Measurements from ENCODE around the gene ACTL6A.

Gene ACTL6A

DNA sequence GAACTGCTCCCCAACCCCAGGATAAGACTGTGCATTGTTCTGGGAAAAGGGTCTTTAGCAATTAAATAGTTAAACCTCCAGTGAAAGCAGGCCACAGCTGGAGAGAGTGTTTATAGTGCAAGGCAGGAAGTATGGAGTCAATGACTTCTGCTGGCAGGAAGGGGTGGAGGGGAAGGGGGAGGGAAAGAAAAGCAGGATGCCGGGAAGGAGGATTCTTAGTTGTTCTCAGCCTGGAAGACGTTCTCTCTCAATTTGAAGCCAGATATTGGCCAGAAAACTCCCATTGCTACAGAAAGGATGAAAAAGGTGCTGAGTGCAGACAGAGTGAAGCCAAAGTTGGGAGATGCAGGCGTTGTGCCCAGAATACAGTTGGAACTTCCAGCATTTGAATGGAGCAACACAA lies 35.7 kb upstream of the ACTL6A start:
- TF ChIP-seq EZH2phosphoT487 (IDR thresholded peaks at IDR 0.05; ENCODE audit: borderline replicate concordance, low read length) (no peak), CTCF (IDR thresholded peaks at IDR 0.05; ENCODE audit: low read depth, low read length, poor library complexity, severe bottlenecking) (no peak)
- no peaks in the 10 kb centered on the region for H3K9me2 ChIP-seq (replicated peaks; ENCODE audit: control insufficient read depth, low read length)
- no peaks in the 10 kb centered on the region for H3F3A ChIP-seq (ENCODE audit: control insufficient read depth, insufficient read depth)
- H3K4me3 ChIP-seq (ENCODE audit: low read length), result no peak overlapping the region
- H3K9me3 ChIP-seq (ENCODE audit: control insufficient read depth, insufficient read depth, low read length), result no peaks in the 10 kb centered on the region
- H3K4me2 ChIP-seq (ENCODE audit: low read length), result no peak overlapping the region
- peaks cover 7% of the 10 kb centered on the region for H3K4me1 ChIP-seq (ENCODE audit: control insufficient read depth, low read length)
- H3K27ac ChIP-seq (ENCODE audit: low read depth, low read length), result no peak overlapping the region
- no peaks in the 10 kb centered on the region for H4K20me1 ChIP-seq (ENCODE audit: control insufficient read depth, insufficient read depth, low read depth, low read length)
- H3K27me3 ChIP-seq (ENCODE audit: control insufficient read depth, low read length), result no peaks in the 10 kb centered on the region
- no peaks in the 10 kb centered on the region for H3K36me3 ChIP-seq (ENCODE audit: control insufficient read depth, low read length)
- H3K79me2 ChIP-seq (ENCODE audit: control insufficient read depth, low read length), result no peaks in the 10 kb centered on the region

DNA sequence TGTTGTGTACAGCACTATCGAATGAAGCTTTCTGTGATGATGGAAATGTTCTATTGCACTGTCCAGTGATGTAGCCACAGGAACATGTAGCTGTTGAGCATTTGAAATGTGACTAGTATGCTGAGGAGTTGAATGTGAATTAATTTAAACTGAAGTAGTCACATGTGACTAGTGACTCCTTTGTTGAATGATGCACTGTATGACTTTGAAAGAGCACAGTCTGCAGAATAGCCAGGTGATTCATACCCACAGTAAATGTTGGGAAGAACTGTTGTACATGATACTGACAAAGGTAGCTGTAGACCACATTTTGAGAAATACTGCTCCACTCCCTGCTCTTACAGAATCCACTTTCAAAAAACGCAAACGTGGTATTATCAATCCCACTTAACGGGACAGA lies 34.0 kb upstream of the ACTL6A start:
- peaks cover 7% of the 10 kb centered on the region for H3K4me1 ChIP-seq (ENCODE audit: control insufficient read depth, low read length)
- no peak overlapping the region for H3K4me3 ChIP-seq (ENCODE audit: low read length)
- H3K27me3 ChIP-seq (ENCODE audit: control insufficient read depth, low read length), result peaks cover 7% of the 10 kb centered on the region; the same call in 1 of the 2 replicates
- H3K27ac ChIP-seq (ENCODE audit: low read depth, low read length), result no peak overlapping the region
- no peaks in the 10 kb centered on the region for H4K20me1 ChIP-seq (ENCODE audit: control insufficient read depth, insufficient read depth, low read depth, low read length)
- H3K36me3 ChIP-seq (ENCODE audit: control insufficient read depth, low read length), result no peaks in the 10 kb centered on the region
- TF ChIP-seq CTCF (IDR thresholded peaks at IDR 0.05; ENCODE audit: low read depth, low read length, poor library complexity, severe bottlenecking), result no peak
- TF ChIP-seq EZH2phosphoT487 (IDR thresholded peaks at IDR 0.05; ENCODE audit: borderline replicate concordance, low read length), result no peak
- no peaks in the 10 kb centered on the region for H3K79me2 ChIP-seq (ENCODE audit: control insufficient read depth, low read length)
- no peak overlapping the region for H3K4me2 ChIP-seq (ENCODE audit: low read length)
- no peaks in the 10 kb centered on the region for H3K9me3 ChIP-seq (ENCODE audit: control insufficient read depth, insufficient read depth, low read length)
- H3K9me2 ChIP-seq (replicated peaks; ENCODE audit: control insufficient read depth, low read length), result no peaks in the 10 kb centered on the region
- no peaks in the 10 kb centered on the region for H3F3A ChIP-seq (ENCODE audit: control insufficient read depth, insufficient read depth)

- no peaks in the 10 kb centered on the region for H3K36me3 ChIP-seq (ENCODE audit: control insufficient read depth, low read length)
- TF ChIP-seq EZH2phosphoT487 (IDR thresholded peaks at IDR 0.05; ENCODE audit: borderline replicate concordance, low read length) (no peak), CTCF (IDR thresholded peaks at IDR 0.05; ENCODE audit: low read depth, low read length, poor library complexity, severe bottlenecking) (no peak)
- no peaks in the 10 kb centered on the region for H3F3A ChIP-seq (ENCODE audit: control insufficient read depth, insufficient read depth)
- H3K4me1 ChIP-seq (ENCODE audit: control insufficient read depth, low read length), result peaks cover 7% of the 10 kb centered on the region
- H3K9me3 ChIP-seq (ENCODE audit: control insufficient read depth, insufficient read depth, low read length), result no peaks in the 10 kb centered on the region
- H3K27ac ChIP-seq (ENCODE audit: low read depth, low read length), result no peak overlapping the region
- peaks cover 7% of the 10 kb centered on the region; the same call in 1 of the 2 replicates for H3K27me3 ChIP-seq (ENCODE audit: control insufficient read depth, low read length)
- H4K20me1 ChIP-seq (ENCODE audit: control insufficient read depth, insufficient read depth, low read depth, low read length), result no peaks in the 10 kb centered on the region
- H3K4me2 ChIP-seq (ENCODE audit: low read length), result no peak overlapping the region
- no peaks in the 10 kb centered on the region for H3K9me2 ChIP-seq (replicated peaks; ENCODE audit: control insufficient read depth, low read length)
- no peaks in the 10 kb centered on the region for H3K79me2 ChIP-seq (ENCODE audit: control insufficient read depth, low read length)
- H3K4me3 ChIP-seq (ENCODE audit: low read length), result no peak overlapping the region
These were observed 31.1 kb upstream of the ACTL6A start for GRCh38 chr3:179531576-179531975.
